Measurements from ENCODE around the gene PIGM. TPM values are rescaled to one million over a fixed set of nuclear protein-coding genes. Genes with fewer than 3 reads are reported as not detected.

PIGM gene
- total RNA-seq, 2 donors from 2014 or later, result 5.0 to 6.8 TPM

DNA sequence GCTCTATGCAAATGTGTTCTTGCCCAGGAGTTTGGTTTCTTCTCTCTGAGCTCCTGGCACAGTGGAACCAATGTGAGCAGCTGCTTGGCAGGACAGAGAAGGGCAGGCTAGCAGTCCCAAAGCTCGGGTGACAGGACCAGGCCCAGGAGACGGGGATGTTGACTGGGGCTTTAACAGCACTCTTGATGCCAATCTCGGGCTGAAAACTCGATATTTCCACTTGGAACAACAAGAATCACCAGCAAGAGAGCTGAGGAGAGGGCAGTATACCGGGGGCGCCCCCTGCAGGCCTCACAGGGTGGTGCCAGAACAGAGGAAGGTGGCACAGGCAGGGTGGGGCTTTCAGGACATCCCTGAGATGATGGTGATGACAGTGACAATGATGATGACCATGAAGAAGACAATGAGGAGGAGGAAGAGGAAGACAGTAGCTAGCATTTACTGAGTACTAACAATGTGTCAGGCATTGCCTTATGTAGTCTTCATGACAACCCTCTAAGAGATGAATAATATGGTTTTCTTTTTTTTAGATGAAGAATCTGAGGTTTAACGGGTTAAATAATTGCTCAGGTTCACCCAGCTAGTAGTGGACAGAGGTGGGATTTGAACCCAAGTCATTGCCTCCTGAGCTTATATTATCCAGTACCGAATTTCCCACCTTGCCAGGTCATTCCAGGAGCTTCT is 46.9 kb upstream of the PIGM start:
- no peaks in the 10 kb centered on the region for H3K36me3 ChIP-seq
- ATAC-seq (ENCODE audit: insufficient number of reproducible peaks, low FRiP score, low read depth), result no peak
- H3K27me3 ChIP-seq (replicated peaks; ENCODE audit: insufficient read depth), result no peaks in the 10 kb centered on the region

GRCh38 chr1:160077486-160077885 is 45.7 kb upstream of the PIGM start:
- Histone ChIP-seq H3K4me3 (no peak overlapping the region), H3K4me1 (ENCODE audit: control insufficient read depth in 1 of 2, low read depth in 2 of 2) (peaks cover 0 to 10% of the 10 kb centered on the region in 2 donors), H3K27me3 (replicated peaks; ENCODE audit: insufficient read depth) (no peaks in the 10 kb centered on the region), H3K9me3 (no peaks in the 10 kb centered on the region), H3K27ac (no peak overlapping the region), H3K36me3 (no peaks in the 10 kb centered on the region)
- TF ChIP-seq, protein P1, sequence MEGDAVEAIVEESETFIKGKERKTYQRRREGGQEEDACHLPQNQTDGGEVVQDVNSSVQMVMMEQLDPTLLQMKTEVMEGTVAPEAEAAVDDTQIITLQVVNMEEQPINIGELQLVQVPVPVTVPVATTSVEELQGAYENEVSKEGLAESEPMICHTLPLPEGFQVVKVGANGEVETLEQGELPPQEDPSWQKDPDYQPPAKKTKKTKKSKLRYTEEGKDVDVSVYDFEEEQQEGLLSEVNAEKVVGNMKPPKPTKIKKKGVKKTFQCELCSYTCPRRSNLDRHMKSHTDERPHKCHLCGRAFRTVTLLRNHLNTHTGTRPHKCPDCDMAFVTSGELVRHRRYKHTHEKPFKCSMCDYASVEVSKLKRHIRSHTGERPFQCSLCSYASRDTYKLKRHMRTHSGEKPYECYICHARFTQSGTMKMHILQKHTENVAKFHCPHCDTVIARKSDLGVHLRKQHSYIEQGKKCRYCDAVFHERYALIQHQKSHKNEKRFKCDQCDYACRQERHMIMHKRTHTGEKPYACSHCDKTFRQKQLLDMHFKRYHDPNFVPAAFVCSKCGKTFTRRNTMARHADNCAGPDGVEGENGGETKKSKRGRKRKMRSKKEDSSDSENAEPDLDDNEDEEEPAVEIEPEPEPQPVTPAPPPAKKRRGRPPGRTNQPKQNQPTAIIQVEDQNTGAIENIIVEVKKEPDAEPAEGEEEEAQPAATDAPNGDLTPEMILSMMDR (IDR thresholded peaks at IDR 0.05), result no peak
- ATAC-seq (ENCODE audit: insufficient number of reproducible peaks, low FRiP score, low read depth) (no peak), DNase-seq (ENCODE audit: low spot score) (no peak)

More for the DNA sequence above, 46.9 kb upstream of the PIGM start:
- TF ChIP-seq, protein P1 (IDR thresholded peaks at IDR 0.05), result peak; percentile 64
- H3K9me3 ChIP-seq, result no peaks in the 10 kb centered on the region
- no peak overlapping the region for H3K27ac ChIP-seq
- DNase-seq (ENCODE audit: low spot score), result no peak
- H3K4me3 ChIP-seq, result no peak overlapping the region
- peaks cover 0 to 10% of the 10 kb centered on the region in 2 donors for H3K4me1 ChIP-seq (ENCODE audit: control insufficient read depth in 1 of 2, low read depth in 2 of 2)

DNA sequence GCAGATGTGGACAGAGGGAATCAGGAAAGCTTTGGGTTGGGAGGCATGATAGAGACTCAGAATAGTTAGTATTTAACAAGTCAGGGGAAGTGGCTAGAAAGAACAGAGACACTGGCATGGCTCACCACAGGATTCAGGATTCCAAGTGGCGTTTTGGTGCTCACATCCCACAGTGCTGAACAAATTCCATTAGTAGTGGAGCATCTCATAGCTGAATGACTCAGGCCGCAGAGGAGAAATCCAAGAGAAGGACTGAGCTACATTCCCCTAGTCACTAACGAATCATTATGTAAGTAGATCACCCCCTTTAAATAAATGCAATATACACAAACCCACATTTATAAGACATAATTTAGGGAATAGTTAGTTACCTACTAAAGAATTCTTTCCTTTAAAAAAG is 44.5 kb upstream of the PIGM start:
- peaks cover 0 to 6% of the 10 kb centered on the region in 2 donors for H3K4me1 ChIP-seq (ENCODE audit: control insufficient read depth in 1 of 2, low read depth in 2 of 2)
- no peak overlapping the region for H3K4me3 ChIP-seq
- ATAC-seq (ENCODE audit: insufficient number of reproducible peaks, low FRiP score, low read depth) (no peak), DNase-seq (ENCODE audit: low spot score) (no peak)
- H3K27ac ChIP-seq, result no peak overlapping the region
- H3K36me3 ChIP-seq, result no peaks in the 10 kb centered on the region
- no peaks in the 10 kb centered on the region for H3K27me3 ChIP-seq (replicated peaks; ENCODE audit: insufficient read depth)
- no peaks in the 10 kb centered on the region for H3K9me3 ChIP-seq
- TF ChIP-seq, protein P1 (IDR thresholded peaks at IDR 0.05), result no peak

DNA sequence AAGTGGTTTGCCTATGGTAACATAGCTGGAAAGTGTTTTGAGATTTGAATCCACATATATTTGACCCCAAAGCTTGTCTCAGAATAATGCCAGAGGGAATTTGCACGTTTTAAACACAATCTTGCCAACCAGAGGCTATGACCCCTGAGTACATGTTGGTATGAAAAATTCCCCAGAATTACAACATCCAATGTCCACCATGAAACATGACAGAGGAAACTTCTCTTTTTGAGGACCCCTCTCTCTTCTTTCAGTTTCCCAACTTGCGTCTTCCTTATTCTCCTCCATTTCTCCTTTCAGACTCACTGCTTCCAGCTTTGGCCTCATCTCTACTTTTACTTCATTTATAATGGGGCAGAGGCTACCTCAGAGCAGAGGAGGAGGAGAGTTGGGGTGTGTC is 44.0 kb upstream of the PIGM start:
- H3K27me3 ChIP-seq (replicated peaks; ENCODE audit: insufficient read depth), result no peaks in the 10 kb centered on the region
- ATAC-seq (ENCODE audit: insufficient number of reproducible peaks, low FRiP score, low read depth), result no peak
- H3K4me1 ChIP-seq (ENCODE audit: control insufficient read depth in 1 of 2, low read depth in 2 of 2), result peaks cover 1 to 2% of the 10 kb centered on the region in 2 donors

DNA sequence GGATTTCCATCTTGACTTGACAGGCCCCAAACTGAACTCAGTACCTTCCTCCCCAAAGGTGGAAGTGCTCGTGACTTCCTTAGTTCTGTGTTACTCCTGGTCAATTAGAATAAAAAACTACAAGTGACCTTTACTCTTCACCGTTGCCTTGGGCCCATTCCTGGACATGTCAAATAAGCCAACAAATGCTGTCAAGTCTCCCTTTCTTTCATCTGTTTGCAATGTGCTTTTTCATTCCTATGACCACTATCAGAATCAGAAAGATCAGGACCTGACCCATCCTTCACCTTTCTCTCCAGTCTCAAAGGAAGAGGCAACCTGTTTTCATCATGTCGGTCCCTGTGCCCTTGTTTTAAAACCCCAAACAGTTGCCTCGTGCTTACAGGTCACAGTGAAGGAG is 43.1 kb upstream of the PIGM start:
- Histone ChIP-seq H3K9me3 (no peaks in the 10 kb centered on the region), H3K27ac (no peak overlapping the region), H3K36me3 (no peaks in the 10 kb centered on the region), H3K4me1 (ENCODE audit: control insufficient read depth in 1 of 2, low read depth in 2 of 2) (peaks cover 0 to 5% of the 10 kb centered on the region in 2 donors), H3K4me3 (no peak overlapping the region), H3K27me3 (replicated peaks; ENCODE audit: insufficient read depth) (no peaks in the 10 kb centered on the region)
- TF ChIP-seq, protein P1 (IDR thresholded peaks at IDR 0.05), result no peak
- DNase-seq (ENCODE audit: low spot score) (no peak), ATAC-seq (ENCODE audit: insufficient number of reproducible peaks, low FRiP score, low read depth) (no peak)

More for the DNA sequence above, 44.0 kb upstream of the PIGM start:
- DNase-seq (ENCODE audit: low spot score), result no peak
- Histone ChIP-seq H3K4me3 (no peak overlapping the region), H3K27ac (no peak overlapping the region), H3K36me3 (no peaks in the 10 kb centered on the region), H3K9me3 (no peaks in the 10 kb centered on the region)
- TF ChIP-seq, protein P1 (IDR thresholded peaks at IDR 0.05), result no peak

Measured in thoracic aorta (tissue), 2 donors.